HEK293T (cell line): ENCODE data around the gene SPEG.

ENCODE experiments used
- BHLHE40 ChIP-seq: fragments of 450-650 bp; IDR thresholded peaks from 2 replicates; pipeline ENCODE4 v1.6.1; 2016; ENCODE audit warnings: mild to moderate bottlenecking, moderate library complexity, borderline replicate concordance
- ELF4 ChIP-seq: fragments of 450-650 bp; IDR thresholded peaks from 2 replicates; pipeline ENCODE4 v1.6.1; 2017; ENCODE audit warnings: antibody characterized with exemption
- FOXK2 ChIP-seq: fragments of 450-650 bp; IDR thresholded peaks from 2 replicates; pipeline ENCODE4 v1.6.1; 2016; ENCODE audit warnings: mild to moderate bottlenecking
- FOXM1 ChIP-seq: fragments of 450-650 bp; IDR thresholded peaks from 2 replicates; pipeline ENCODE4 v1.6.1; 2017; ENCODE audit warnings: mild to moderate bottlenecking, borderline replicate concordance
- HDGF ChIP-seq: fragments of 450-650 bp; IDR thresholded peaks from 2 replicates; pipeline ENCODE4 v1.6.1; 2017; ENCODE audit warnings: antibody characterized with exemption, borderline replicate concordance
- NFRKB ChIP-seq: fragments of 450-650 bp; IDR thresholded peaks from 2 replicates; pipeline ENCODE4 v1.6.1; 2016; ENCODE audit warnings: mild to moderate bottlenecking, moderate library complexity
- PKNOX1 ChIP-seq: fragments of 450-650 bp; IDR thresholded peaks from 2 replicates; pipeline ENCODE4 v1.6.1; 2016
- SP1 ChIP-seq: fragments of 450-650 bp; IDR thresholded peaks from 2 replicates; pipeline ENCODE4 v1.6.1; 2017
- SUZ12 ChIP-seq: fragments of 450-650 bp; IDR thresholded peaks from 2 replicates; pipeline ENCODE4 v1.6.1; 2016; ENCODE audit warnings: mild to moderate bottlenecking
- TARDBP ChIP-seq: fragments of 450-650 bp; IDR thresholded peaks from 2 replicates; pipeline ENCODE4 v1.6.1; 2016
- ZNF384 ChIP-seq: fragments of 450-650 bp; IDR thresholded peaks from 2 replicates; pipeline ENCODE4 v1.6.1; 2016

- TF ChIP-seq TARDBP, result no peak
- TF ChIP-seq FOXK2, result no peak
- no peak for TF ChIP-seq NFRKB
- TF ChIP-seq SP1, result no peak
- TF ChIP-seq SUZ12, result no peak
- TF ChIP-seq ZNF384, result no peak
- TF ChIP-seq HDGF, result no peak
- TF ChIP-seq BHLHE40, result no peak
- TF ChIP-seq ELF4, result no peak
- TF ChIP-seq PKNOX1, result no peak
- TF ChIP-seq FOXM1, result no peak
Measured at GRCh38 chr2:219447242-219448098, 12.8 kb downstream of the SPEG start.
